ENCODE measurements around the gene FEM1C. TPM values are rescaled to one million over a fixed set of nuclear protein-coding genes. Genes with fewer than 3 reads are reported as not detected.

Gene FEM1C
- total and polyA plus RNA-seq, 10 of the 15 experiments (the other 5 are each of a cell fraction or from before 2014, with no cell fraction given) = 1.9 to 15.6 (median 8.0) TPM

DNA sequence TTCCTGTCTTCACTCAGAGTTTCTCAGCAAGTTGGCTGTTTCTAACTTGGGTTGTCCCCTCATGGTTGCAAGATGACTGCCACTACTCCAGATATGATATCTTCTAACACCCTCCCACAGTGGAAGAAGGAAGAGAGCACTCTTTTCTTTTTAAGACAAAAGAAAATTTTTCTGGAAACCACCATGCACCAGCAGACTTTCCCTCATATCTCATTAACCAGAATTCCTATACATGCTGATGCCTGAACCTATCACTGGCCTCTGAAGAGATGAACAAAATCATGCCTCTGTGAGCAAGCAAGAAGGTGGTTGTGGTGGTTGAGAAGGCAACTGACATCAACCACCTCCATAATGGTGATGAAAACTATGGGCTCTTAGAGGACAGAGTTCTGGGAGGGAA lies 56.8 kb downstream of the FEM1C start (continued):
- TF ChIP-seq POU2F2 (IDR thresholded peaks at IDR 0.05; ENCODE audit: borderline replicate concordance, low read depth, low read length) = no peak
- peak; percentile 89 for TF ChIP-seq JUNB (IDR thresholded peaks at IDR 0.05)
- no peak for TF ChIP-seq ZZZ3 (IDR thresholded peaks at IDR 0.05; ENCODE audit: control insufficient read depth, insufficient read length, low read depth)
- TF ChIP-seq, protein P1, sequence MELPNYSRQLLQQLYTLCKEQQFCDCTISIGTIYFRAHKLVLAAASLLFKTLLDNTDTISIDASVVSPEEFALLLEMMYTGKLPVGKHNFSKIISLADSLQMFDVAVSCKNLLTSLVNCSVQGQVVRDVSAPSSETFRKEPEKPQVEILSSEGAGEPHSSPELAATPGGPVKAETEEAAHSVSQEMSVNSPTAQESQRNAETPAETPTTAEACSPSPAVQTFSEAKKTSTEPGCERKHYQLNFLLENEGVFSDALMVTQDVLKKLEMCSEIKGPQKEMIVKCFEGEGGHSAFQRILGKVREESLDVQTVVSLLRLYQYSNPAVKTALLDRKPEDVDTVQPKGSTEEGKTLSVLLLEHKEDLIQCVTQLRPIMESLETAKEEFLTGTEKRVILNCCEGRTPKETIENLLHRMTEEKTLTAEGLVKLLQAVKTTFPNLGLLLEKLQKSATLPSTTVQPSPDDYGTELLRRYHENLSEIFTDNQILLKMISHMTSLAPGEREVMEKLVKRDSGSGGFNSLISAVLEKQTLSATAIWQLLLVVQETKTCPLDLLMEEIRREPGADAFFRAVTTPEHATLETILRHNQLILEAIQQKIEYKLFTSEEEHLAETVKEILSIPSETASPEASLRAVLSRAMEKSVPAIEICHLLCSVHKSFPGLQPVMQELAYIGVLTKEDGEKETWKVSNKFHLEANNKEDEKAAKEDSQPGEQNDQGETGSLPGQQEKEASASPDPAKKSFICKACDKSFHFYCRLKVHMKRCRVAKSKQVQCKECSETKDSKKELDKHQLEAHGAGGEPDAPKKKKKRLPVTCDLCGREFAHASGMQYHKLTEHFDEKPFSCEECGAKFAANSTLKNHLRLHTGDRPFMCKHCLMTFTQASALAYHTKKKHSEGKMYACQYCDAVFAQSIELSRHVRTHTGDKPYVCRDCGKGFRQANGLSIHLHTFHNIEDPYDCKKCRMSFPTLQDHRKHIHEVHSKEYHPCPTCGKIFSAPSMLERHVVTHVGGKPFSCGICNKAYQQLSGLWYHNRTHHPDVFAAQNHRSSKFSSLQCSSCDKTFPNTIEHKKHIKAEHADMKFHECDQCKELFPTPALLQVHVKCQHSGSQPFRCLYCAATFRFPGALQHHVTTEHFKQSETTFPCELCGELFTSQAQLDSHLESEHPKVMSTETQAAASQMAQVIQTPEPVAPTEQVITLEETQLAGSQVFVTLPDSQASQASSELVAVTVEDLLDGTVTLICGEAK (IDR thresholded peaks at IDR 0.05; ENCODE audit: borderline replicate concordance) = no peak
- no peak for TF ChIP-seq MXI1 (IDR thresholded peaks at IDR 0.05; ENCODE audit: low read depth, low read length)
- no peak for TF ChIP-seq ATF3 (IDR thresholded peaks at IDR 0.05; ENCODE audit: borderline replicate concordance, extremely low read depth, low read depth, low read length)
- no peak for TF ChIP-seq POLR2AphosphoS2 (IDR thresholded peaks at IDR 0.05; ENCODE audit: low read depth, low read length)
- no peak for TF ChIP-seq MLLT1 (IDR thresholded peaks at IDR 0.05)
- no peak for TF ChIP-seq MTA2 (IDR thresholded peaks at IDR 0.05; ENCODE audit: low read depth)
- TF ChIP-seq ESRRA (IDR thresholded peaks at IDR 0.05; ENCODE audit: low read length) = no peak
- no peak for TF ChIP-seq SP1 (IDR thresholded peaks at IDR 0.05; ENCODE audit: low read depth, low read length)
- no peak for TF ChIP-seq EGR1 (IDR thresholded peaks at IDR 0.05; ENCODE audit: borderline replicate concordance in 1 of 2, low read depth in 2 of 2, low read length in 2 of 2)
- TF ChIP-seq GATAD2B (conservative IDR thresholded peaks at IDR 0.05; ENCODE audit: low read depth) = no peak
- TF ChIP-seq YBX1 (IDR thresholded peaks at IDR 0.05) = no peak
- TF ChIP-seq USF2 (IDR thresholded peaks at IDR 0.05; ENCODE audit: borderline replicate concordance, low read depth, low read length) = no peak
- TF ChIP-seq STAT1 (conservative IDR thresholded peaks at IDR 0.05) = no peak
- peak; percentile 84 for TF ChIP-seq NFIC (IDR thresholded peaks at IDR 0.05; ENCODE audit: low read depth, low read length)
- no peak for TF ChIP-seq BHLHE40 (IDR thresholded peaks at IDR 0.05; ENCODE audit: borderline replicate concordance in 1 of 2, low read depth in 2 of 2, low read length in 1 of 2)
- TF ChIP-seq SMARCA5 (IDR thresholded peaks at IDR 0.05) = no peak
- TF ChIP-seq IRF3 (IDR thresholded peaks at IDR 0.05) = no peak

Measured in GM12878 (cell line).